CD4-positive, alpha-beta T cell treated with Interleukin-2 at 100 ng/mL for 4 hours (primary cell): Measurements from ENCODE around the gene PARD3.
"Not testable (repeated sequence)": the region's sequence is repeated elsewhere in the genome, so short reads cannot be mapped to it uniquely, and the experiment has no call there.

Experiments
- DNase-seq: peaks from one replicate; pipeline ENCODE4 v3.0.0-alpha.2; 2020; ENCODE audit warnings: low spot score

Gene PARD3

DNA sequence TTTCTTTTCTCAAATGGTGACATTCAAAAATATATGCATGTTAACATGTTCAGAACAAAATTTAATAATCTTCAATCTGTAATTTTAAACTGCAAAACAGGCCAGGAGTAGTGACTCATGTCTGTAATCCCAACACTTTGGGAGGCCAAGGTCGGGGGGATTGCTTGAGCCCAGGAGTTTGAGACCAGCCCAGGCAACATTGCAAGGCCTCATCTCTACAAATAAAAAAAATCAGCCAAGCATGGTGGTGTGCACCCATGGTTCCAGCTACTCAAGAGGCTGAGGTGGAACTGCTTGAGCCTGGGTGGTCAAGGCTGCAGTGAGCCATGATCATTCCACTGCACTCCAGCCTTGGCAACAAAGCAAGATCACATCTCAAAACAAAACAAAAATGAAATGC is 394.3 kb downstream of the PARD3 start:
- no peak for DNase-seq

DNA sequence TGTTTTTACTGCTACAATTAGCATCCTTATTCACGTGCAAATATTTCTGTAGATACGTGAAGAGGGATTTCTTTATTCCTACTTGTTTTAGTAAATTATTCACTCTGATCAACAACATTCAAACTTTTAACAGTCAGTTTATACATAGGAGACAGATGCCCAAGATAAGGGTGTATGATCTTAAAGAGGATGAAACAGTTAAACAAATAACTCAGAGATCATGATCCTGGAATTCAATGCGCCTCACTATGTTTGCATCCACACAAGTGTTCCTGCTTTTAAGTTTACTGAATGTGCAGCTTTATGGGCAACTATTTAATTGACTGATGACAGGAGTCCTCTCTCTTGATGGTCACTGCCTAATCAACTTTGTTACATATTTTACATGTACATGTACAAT is 394.8 kb downstream of the PARD3 start:
- DNase-seq: no peak

DNA sequence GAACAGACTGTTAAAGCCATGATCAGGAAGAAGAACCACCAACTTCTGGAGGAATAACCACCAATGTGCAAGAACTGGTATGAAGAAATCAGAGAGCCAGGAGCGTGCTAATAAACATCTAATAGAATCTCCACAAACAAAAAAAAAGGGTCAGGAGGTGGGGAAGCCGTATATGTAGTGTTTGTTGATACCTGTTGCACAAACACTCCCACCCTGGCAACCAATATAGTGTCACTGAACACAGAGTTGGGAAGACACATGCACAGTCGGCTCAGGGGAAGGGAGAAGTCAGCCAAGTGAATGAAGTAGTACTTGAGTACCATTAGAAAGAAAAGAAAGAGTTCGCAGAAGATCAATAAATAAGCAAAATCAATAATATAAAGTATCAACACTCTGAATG is 400.1 kb downstream of the PARD3 start:
- no peak for DNase-seq

DNA sequence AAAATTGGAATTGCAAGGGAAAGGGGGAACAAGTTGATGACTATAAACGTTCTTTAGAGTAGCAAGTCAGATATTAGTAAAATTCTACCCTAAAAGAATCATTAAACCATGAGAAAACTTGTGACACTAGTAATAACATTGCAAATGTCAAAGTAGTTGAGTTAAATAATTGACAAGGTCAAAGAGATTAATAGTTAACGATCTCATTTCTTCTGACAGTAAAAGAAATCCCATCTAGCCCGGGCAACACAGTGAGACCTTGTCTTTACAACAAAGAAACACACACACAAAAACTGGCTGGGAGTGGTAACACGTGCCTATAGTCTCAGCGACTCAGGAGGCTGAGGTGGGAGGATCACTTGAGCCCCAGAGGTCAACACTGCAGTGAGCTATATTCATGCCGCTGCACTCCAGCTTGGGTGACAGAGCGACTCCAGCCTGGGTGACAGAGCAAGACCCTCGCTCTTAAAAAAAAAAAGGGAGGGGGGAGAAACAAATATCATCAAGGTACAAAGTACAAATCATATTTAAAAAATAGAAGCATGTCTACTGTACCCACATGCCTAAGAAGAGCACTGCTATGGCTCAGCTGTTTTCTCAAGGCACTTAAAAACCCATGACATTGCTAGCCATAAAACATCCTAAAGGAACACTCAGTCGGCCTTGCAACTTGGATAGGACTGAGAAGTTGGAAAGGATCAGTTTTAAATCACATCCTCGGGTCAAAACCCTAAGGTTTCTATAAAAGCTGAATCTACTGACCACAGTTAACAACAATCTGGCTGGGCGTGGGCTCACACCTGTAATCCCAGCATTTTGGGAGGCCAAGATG is 401.1 kb downstream of the PARD3 start:
- DNase-seq: no peak

DNA sequence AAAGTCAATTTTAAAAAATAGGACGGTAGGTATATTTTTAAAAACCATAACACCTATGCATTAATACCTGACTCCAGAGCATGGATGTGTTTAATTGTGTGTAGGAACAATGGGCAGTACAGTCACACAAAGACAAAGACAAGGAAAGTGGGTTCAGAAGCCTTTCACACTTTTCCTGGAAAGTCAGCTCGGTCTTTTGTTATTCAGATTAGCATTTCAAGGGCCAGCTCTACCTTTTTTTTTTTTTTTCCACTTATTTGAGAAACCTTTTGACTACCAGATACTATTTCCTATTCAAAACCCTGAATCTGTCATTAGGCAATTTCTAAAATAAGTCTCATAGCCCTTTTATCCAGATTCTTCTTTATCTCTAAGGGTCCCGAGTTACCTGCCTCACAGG is 401.9 kb downstream of the PARD3 start:
- no peak for DNase-seq

DNA sequence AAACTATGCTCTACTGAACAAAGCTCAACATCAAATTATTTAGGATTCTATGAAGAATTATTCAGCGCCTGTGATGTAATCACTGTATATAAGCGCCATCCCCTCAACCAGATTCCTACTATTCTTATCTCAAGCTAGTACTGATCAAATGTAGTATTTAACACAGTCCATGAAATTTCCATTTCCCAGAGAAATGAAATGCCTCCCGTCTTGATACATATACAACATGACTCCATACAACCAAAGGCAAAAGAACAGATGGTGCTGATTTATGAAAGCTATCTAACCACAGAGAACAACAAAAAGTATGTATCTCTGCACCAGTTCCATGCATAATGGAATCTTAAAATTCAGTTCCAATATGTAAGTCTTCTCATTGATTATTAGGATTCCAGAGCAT is 406.1 kb downstream of the PARD3 start:
- DNase-seq: no peak

DNA sequence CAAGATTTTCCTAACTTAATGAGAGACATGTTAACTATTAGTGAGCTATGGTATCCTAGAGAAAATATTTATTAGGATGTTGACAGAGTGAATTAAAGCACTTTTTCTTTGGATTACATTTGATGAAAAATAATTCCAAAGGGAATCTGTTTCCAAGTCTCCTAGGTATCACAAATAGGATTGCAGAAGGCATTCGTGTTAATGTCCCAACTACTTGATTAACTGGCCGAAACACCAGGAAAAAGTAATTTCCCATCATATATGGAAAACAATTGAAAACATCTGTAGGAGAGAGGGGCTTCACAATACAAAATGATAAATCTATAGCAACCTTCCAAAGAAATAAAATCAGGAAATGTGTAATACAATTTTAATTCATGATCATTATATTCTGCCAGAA is 406.7 kb downstream of the PARD3 start:
- DNase-seq: no peak

DNA sequence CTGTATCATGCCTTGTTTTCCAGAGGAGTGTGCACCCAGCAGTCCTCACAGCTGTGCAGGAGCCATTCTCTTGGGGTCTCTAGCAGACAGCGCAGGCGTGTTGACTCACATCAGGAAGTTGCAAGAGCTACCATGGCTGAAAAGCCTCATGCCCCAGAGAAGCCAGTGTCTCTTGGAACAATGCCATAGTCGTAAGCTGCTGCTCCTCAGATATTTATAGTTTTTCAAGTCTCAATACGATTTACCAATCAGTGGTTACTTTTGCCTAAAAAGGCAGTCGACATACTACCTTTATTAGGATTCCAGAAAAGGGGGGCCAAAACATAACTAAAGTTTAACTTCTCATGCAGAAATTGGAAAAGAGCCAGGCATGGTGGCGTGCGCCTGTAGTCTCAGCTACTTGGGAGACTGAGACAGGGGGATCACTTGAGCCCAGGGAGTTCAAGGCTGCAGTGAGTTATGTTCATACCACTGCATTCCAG is 407.7 kb downstream of the PARD3 start:
- DNase-seq: no peak

DNA sequence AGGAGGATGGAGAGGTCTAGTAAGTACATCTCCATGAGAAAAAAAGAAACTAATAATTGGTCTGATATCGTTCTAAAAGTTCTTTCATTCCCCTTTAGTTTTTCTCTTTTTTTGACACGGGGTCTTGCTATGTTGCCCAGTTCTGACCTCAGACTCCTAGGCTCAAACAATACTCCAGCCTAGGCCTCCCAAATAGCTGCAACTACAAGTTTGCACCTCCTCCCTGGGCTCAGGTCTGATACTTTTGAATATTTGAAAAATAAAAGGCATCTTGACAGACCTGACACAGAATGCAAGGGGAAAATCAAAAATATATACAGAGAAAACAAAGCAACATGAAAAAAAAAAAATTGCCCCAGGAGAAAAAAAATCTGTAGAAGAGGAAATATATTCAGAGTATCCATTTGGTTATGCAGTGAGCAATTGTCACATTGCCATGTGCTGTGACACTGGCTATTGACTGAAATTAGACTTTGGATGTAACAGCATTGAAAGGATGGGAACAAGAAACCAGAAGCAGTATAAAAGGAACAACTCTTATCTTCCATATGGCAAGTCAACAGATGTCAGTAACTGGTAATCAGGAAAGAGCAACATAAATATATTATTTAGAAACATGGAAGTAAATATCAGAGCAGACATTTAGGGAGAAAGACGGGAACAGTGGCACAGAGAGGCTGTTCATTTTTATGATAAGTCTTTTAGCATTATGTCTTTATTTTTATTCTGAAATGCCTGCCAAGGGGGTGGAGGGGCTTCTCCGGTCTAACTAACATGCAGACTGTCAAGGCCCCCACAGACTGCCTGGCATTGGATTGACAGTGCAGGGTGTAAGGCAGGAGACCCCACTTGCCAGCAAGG is 408.4 kb downstream of the PARD3 start:
- no peak for DNase-seq

DNA sequence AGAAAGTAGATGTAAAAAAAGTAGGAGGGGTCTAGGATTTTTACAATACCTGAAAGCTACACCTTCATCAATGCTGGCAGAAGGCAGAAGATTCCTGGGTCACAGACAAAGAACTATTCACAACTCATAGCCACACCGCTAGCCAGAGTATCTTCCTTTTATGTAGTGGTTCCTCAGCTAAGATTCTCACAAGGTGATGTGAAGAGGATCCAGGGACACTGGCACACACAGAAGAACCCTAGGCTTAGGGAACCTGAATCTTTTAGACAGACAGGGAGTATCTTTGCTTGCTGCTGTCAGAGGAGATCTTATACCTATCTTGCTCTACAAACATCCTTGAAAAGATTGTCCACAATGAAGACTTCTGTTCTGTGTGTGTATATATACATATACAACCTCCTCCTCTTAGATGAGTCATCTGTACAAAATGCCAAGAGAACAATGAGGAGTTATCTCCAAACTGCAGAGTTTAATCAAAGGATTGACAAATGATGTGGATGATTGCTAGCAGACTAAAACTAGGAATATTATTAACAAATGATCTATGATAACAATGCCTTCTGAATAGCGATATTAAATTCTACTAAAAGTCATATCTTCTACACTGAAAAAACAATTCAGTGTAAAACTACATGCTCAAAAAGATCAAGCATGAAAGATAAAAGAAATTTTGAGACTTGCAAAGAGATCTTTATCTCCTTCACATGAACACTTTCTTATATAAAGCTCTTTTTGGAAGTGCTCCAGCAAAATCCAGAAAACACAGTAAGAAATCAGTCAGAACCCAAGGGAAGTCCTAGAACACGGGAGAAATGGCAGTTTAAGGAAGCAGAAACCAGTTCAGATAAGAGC is 409.3 kb downstream of the PARD3 start:
- no peak for DNase-seq

DNA sequence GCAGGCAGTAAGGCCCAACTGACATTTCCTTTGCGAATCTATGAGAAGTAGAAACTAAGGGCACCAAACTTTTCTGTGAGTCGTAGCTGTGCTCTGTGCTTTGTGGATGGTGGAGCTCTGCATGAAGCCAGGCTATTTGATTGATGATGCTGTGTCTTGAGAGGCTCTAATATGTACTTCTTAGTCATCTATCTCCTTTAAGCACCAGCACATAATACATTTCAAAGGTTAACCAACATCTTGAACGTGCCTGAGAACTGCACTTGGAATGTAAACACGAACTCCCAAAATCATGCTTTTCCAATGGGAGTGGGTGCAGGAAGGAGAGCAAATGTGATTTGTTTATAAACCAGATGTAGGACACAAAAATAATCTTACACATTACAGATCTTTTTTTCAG is 411.6 kb downstream of the PARD3 start:
- DNase-seq: no peak

DNA sequence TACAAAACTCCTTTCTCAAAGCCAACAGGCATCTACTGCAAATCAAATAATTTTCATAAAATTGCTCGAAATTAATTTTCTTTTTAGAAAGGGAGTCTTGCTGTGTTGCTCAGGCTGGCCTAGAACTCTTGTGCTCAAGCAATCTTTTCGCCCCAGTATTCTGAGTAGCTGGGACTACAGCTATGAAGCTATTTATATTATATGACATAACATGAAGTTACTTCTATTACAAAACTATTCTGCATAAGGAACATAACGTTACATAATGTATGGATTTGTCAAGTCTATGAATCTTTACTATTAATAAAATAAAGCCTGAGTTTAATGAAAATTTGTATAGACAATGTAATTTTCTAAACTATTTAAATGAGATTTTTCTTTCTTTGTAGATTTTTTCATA is 415.0 kb downstream of the PARD3 start:
- no peak for DNase-seq

DNA sequence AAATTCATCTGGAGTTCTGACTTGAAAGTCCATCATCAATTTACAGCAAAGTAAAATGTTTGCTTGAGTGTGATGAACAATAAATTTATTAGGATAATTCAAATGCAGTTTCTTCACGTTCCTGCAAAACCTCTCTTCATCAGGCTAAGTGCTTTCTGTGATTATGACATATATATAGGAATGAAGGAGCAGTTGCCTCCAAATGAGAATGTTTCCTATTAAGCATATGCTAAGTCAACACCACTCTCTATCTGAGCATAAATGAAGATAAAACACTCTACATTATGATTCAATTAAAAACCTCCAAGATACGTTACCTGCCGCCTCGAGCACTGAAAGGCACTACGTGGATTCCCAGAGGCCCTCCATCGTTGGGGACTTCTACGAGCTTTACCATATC is 416.1 kb downstream of the PARD3 start:
- DNase-seq: no peak

DNA sequence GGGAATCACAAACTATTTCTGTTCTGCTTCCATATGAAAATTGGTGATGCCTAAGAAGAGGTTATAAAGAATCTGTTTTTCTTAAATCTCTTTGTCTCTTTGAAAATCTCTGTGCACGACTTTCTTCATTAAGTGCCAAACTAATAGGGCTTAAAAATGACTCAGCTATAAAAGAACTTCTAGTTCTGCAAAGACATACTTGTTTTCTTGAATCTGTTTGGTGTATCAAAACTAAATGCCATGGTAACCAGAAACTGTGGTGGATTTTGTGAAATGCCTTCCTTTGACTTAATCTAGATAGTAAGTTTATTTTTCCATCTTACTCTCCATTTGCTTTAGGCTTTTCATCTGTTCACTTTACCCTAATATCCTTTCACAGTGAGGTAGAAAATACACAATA is 417.8 kb downstream of the PARD3 start:
- no peak for DNase-seq

DNA sequence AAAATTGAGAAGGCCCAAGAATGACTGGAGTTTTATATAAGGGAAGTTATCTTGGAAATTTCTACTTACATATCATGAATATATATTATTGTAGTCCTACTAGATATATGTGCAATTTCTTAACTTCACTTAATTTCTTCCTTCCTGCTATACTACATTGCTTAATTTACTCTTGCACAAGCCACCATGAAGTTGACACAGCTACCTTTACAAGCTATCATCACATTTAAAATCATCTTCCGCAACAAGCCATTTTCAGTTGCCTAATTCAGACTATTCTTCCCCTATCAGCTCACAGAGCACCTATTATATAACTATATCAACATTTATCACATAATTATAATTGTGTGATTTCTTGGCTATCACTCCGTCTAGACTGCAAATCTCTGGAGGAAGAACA is 418.4 kb downstream of the PARD3 start:
- no peak for DNase-seq

DNA sequence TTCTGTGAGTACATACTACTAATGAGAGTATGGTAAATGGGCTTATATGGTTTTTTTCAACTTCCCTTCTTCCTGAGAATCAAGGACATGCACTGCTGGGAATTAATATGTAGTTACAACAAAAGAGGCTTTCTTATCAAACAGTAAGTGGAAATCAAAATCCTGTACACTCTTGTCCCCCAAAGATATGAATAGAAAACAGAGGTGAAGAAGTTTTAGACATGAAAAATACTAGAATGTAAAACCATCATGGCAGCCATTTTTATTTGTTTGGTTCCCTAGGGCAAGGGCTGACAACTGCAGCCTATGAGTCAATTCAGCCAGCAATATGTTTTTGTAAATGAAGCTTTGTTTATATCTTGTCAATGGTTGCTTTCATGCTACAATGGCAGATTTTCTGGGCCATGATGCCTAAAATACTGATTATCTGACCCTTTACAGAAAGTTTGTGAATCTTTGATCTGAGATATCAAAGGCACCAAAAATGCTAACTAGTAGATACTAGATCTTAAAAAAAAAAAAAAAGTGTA is 422.4 kb downstream of the PARD3 start:
- DNase-seq: no peak

DNA sequence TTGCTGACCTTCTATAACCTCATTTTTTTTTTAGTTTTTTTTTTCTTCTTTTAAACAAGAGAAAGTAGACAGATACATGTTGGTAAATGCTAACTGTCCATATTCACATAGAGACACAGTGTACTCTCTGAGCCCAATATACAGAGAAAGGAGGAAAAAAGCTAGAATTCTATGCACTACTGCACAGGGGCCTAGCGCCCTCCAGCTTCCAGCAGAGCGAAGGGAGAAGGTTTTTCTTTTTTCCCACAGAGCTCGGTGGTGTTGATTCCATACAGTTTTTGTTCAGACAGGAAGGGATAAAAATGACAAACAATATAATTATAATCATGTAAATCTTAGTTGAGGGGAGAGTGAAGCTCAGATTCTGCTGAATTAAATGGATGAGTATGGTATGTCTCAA is 423.9 kb downstream of the PARD3 start:
- DNase-seq: not testable (repeated sequence)

DNA sequence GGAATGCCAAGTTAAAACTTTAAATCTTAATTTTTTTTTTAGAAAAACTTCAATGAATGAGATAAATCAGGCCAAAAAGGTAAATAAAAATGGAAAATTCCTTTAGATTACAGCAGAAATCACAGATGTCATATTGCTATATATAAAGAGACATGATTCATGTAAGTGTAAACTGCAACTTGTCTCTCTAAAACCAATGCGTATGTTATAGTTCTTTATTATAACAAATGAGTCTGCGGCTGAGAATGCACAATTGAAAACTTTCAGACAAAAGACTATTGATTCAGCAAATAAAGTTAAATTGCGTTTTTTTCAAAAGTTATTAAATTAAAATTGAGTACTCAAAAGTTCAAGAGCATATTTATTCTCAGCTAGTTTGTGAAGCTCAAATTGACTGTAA is 425.3 kb downstream of the PARD3 start:
- DNase-seq: no peak

DNA sequence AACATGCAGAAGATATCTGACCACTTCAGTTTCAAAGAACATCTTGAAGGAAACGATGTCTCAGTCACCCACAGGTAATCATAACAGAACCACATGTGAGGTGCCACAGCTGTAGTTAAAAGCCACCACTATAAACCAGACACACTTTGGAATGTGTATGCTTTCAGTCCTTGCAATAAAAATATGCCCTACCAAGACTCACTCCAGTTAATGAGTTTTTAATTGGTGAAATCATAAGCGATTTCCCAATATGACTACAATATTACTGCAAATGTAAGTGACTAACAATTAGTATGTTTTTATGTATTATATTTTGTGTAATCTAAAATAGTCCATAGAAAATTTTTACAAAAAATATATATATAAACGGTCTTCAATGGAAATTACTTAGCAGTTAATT is 428.2 kb downstream of the PARD3 start:
- no peak for DNase-seq

DNA sequence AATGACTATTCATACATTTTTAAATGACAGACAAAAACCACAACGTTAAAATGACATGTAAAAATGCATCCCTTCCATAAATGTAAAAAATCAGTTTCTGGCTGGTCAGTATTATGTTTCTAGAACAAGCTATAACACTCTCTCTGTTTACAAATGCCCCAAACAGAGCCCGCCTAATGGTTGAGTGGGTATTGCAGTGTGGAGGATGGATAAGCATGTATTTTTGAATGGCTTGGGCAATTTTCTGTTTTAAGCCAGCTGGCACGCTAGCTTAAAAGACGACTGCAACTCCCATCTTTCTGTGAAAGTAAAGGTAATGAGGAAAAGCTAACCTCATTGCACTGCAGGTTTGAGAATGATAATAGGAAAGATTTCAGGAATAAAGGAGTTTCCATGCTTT is 430.7 kb downstream of the PARD3 start:
- DNase-seq: no peak

DNA sequence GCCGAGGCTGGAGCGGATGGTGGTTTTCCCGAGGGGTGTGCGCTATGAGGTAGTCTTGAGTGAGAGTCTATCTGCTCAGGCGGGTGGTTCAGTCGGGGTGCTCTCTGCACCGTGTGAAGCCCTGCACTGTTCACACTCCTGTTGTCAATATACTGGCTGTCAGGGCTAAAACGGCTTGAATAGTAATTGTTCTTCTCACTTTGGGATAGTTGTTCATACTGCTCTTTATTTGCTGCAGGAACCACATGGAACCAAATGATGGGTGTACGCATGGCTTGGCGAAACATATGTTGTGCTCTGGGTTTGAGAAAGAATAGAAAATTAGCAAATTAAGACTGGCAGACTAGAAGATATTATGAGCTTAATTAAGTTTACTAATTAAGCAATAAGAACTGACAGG is 432.5 kb downstream of the PARD3 start:
- no peak for DNase-seq

DNA sequence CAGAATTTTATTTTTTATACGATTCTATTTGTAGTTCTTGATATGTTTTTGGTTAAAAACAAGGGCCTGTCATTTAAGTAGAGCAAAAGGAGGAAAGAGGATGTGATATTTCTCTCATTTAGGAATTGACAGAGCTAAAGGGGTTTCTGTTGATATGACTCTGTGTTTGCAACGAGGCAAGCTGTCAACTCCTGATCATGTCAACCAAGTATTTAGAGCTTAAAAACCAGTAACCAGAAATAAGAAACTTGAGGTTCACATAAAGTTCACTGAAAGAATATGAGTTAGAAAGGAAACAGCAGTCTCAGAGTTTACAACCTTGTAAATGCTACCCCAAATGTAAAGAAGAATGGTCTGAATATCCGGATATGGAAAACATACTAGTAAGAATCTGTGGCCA is 434.2 kb downstream of the PARD3 start:
- no peak for DNase-seq
